Mesothelial cell of epicardium (in vitro differentiated cells): ENCODE measurements around the gene VPS8. TPM values are rescaled to one million over a fixed set of nuclear protein-coding genes. Genes with fewer than 3 reads are reported as not detected.

ENCODE experiments used
- DNase-seq, 2 experiments: peaks; one replicate each; pipeline ENCODE4 v3.0.0; 2021; ENCODE audit warnings: low spot score in 2 of 2; ENCODE audit not compliant: unreplicated experiment in 2 of 2
- H3K27ac Mint-ChIP-seq: 2 replicates; pipeline ENCODE4 v1.8.0; 2021; ENCODE audit warnings: mixed read lengths
- H3K27me3 Mint-ChIP-seq: 2 replicates; pipeline ENCODE4 v1.8.0; 2021; ENCODE audit warnings: low read depth, mixed read lengths
- H3K36me3 Mint-ChIP-seq: 2 replicates; pipeline ENCODE4 v1.8.0; 2021; ENCODE audit warnings: mixed read lengths
- H3K4me1 Mint-ChIP-seq: 2 replicates; pipeline ENCODE4 v1.8.0; 2021; ENCODE audit warnings: mixed read lengths
- H3K4me3 Mint-ChIP-seq: 2 replicates; pipeline ENCODE4 v1.8.0; 2021; ENCODE audit warnings: mild to moderate bottlenecking, moderate library complexity, mixed read lengths
- H3K9me3 Mint-ChIP-seq: 2 replicates; pipeline ENCODE4 v1.8.0; 2021; ENCODE audit warnings: mixed read lengths
- total RNA-seq: library from RNA; stranded (reverse); gene quantifications from 3 replicates; pipeline ENCODE4 v1.2.1, GENCODE V29; 2021
- TF ChIP-seq, protein P1 (sequence below): fragments of 200-600 bp; sonication (generic); IDR thresholded peaks from one replicate; pipeline ENCODE4 v1.5.0; 2021; ENCODE audit warnings: antibody characterized with exemption; ENCODE audit not compliant: unreplicated experiment

Gene VPS8
- total RNA-seq, 1 donor from 2014 or later: 82.4 TPM

DNA sequence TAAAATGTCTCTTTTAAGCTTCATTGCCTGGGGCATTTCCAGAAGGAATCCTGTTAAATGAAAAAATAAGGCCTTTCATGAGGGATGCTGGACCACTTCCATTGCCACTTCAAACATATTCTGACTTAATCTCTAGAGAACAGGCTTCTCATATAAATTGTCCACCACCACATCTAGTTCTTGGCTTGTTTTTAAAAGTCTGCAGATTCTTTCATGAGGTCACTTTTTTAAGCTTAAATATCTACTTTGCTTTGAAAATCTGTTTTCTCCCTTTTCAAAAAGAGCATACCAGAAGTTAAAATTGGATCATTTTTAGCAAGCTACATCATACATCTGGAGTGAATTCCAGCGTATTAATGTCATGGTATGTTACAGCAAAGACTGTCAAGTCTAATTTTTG, 209.3 kb downstream of the VPS8 start:
- peaks cover 27% of the 10 kb centered on the region for H3K9me3 Mint-ChIP-seq
- H3K4me1 Mint-ChIP-seq: peaks cover 8% of the 10 kb centered on the region
- no peak for DNase-seq
- TF ChIP-seq, protein P1, sequence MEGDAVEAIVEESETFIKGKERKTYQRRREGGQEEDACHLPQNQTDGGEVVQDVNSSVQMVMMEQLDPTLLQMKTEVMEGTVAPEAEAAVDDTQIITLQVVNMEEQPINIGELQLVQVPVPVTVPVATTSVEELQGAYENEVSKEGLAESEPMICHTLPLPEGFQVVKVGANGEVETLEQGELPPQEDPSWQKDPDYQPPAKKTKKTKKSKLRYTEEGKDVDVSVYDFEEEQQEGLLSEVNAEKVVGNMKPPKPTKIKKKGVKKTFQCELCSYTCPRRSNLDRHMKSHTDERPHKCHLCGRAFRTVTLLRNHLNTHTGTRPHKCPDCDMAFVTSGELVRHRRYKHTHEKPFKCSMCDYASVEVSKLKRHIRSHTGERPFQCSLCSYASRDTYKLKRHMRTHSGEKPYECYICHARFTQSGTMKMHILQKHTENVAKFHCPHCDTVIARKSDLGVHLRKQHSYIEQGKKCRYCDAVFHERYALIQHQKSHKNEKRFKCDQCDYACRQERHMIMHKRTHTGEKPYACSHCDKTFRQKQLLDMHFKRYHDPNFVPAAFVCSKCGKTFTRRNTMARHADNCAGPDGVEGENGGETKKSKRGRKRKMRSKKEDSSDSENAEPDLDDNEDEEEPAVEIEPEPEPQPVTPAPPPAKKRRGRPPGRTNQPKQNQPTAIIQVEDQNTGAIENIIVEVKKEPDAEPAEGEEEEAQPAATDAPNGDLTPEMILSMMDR: no peak
- H3K4me3 Mint-ChIP-seq: no peak overlapping the region
- no peaks in the 10 kb centered on the region for H3K27me3 Mint-ChIP-seq
- H3K27ac Mint-ChIP-seq: peak overlapping the region; percentile 68
- H3K36me3 Mint-ChIP-seq: peaks cover 39% of the 10 kb centered on the region

GRCh38 chr3:185024406-185024805, 212.4 kb downstream of the VPS8 start:
- H3K4me3 Mint-ChIP-seq: no peak overlapping the region
- no peak for DNase-seq

DNA sequence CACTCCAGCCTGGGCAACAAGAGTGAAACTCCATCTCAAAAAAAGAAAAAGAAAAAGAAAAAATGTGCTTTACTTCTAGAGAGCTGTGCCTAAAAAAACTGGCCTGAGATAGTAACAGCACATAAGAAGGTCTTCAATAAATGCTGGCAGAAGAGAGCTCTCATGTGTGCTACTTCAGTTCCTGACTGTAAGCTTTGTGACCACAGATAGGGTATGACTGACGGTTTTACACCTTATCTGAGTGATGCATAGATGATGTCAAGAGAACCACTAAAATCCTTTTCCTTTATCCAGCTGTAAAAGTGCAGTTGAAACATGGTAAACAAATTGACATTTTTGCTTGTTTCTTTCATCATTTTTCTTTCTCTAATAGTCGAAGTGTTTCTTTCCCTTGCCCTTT, 213.0 kb downstream of the VPS8 start:
- H3K27ac Mint-ChIP-seq: no peak overlapping the region
- TF ChIP-seq, protein P1: no peak
- H3K9me3 Mint-ChIP-seq: peaks cover 4% of the 10 kb centered on the region
- H3K27me3 Mint-ChIP-seq: no peaks in the 10 kb centered on the region
- H3K36me3 Mint-ChIP-seq: peaks cover 22% of the 10 kb centered on the region
- peaks cover 8% of the 10 kb centered on the region for H3K4me1 Mint-ChIP-seq
- DNase-seq: no peak
- no peak overlapping the region for H3K4me3 Mint-ChIP-seq

More at GRCh38 chr3:185024406-185024805, 212.4 kb downstream of the VPS8 start:
- Mint-ChIP-seq H3K4me1 (peaks cover 8% of the 10 kb centered on the region), H3K27me3 (no peaks in the 10 kb centered on the region), H3K36me3 (peaks cover 24% of the 10 kb centered on the region), H3K9me3 (peaks cover 6% of the 10 kb centered on the region), H3K27ac (no peak overlapping the region)
- TF ChIP-seq, protein P1: no peak

- Mint-ChIP-seq H3K4me1 (no peaks in the 10 kb centered on the region), H3K9me3 (peaks cover 4% of the 10 kb centered on the region), H3K27ac (no peak overlapping the region), H3K4me3 (no peak overlapping the region), H3K27me3 (no peaks in the 10 kb centered on the region), H3K36me3 (peaks cover 33% of the 10 kb centered on the region)
- TF ChIP-seq, protein P1: no peak
- DNase-seq: no peak
These were observed 216.2 kb downstream of the VPS8 start for GRCh38 chr3:185028121-185028520.

GRCh38 chr3:185029086-185029485, 217.1 kb downstream of the VPS8 start:
- Mint-ChIP-seq H3K9me3 (peaks cover 3% of the 10 kb centered on the region), H3K4me1 (no peaks in the 10 kb centered on the region), H3K27me3 (no peaks in the 10 kb centered on the region), H3K36me3 (peaks cover 41% of the 10 kb centered on the region), H3K4me3 (no peak overlapping the region), H3K27ac (no peak overlapping the region)
- no peak for DNase-seq
- TF ChIP-seq, protein P1: no peak

DNA sequence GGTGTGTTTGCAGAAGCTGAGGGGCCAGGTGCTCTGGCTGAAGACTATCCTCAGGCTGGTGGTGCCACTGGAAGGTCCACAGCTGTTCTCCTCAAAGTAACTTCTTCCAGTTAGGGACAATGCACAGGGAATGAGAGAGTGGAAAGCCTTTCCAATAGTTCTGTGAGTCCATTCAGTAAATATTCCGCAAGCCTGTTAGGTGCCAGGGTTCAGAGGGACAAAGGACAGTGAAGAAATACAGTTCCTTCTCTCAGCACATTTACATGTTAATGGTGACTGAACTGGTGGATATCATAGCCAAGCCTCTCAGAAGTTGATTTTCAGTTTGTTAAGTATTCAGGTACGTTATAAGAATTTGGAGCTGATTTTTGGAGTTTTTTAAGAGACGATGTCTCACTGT, 218.4 kb downstream of the VPS8 start:
- Mint-ChIP-seq H3K27ac (no peak overlapping the region), H3K4me1 (no peaks in the 10 kb centered on the region), H3K36me3 (peaks cover 43% of the 10 kb centered on the region), H3K9me3 (peaks cover 16% of the 10 kb centered on the region), H3K4me3 (no peak overlapping the region), H3K27me3 (no peaks in the 10 kb centered on the region)
- TF ChIP-seq, protein P1: no peak
- no peak for DNase-seq
